ENCODE data around the gene ADARB2.
"Not testable (repeated sequence)": the region's sequence is repeated elsewhere in the genome, so short reads cannot be mapped to it uniquely, and the experiment has no call there.

The ADARB2 gene

DNA sequence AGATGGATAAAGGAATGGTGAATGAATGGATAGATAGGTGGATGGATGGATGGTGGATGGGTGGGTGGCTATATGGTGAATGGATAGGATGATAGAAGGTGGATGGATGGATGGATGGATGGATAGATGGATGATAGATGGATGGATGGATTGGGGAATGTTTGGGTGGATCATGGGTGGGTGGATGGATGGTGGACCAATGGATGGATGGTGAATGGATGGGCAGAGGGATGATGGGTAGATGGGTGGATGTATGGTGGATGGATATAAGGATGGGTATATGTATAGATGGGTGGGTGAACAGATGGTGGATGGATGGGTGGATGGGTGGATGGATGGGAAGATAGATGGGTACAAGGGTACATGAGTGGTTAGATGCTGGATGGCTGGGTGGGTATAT, 322.4 kb downstream of the ADARB2 start:
- no peak for DNase-seq

DNA sequence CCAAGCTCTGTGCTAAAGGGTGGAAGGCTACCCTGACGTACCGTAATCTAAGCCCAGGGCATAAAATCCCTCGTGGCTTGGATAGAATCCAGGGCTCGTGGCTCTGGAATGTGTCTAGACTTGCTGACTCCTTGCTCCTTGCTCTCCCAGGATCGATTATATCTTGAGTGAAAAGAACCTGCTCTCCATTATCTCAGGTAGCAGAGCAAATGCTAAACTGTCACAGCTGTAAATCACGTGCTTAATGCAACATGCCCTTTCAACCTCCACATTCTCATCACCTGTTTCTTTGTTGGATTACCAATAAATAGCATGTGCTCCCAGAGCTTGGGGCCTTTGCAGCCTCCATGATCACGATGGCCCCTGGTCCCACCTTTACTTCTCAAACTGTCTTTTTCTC, 323.0 kb downstream of the ADARB2 start:
- DNase-seq: not testable (repeated sequence)

DNA sequence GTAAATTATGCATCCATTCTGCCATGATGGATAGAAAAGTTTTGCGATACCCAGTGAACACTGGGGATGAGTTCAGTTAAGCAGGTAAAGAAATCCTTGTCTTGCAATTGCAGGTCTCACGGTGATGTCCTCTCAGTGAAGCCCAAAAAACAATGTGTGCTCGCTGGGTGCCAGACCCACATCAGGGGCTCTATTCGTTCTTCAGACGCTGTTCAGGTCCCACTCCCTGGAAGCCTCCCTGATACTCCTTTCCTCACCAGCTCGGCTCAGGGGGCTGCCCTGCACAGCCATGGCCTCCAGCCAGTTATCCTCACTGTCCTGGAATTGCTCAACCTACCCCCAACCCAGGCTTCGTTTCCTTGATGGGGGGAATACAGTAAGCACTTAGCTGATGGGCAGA, 323.5 kb downstream of the ADARB2 start:
- DNase-seq: no peak

DNA sequence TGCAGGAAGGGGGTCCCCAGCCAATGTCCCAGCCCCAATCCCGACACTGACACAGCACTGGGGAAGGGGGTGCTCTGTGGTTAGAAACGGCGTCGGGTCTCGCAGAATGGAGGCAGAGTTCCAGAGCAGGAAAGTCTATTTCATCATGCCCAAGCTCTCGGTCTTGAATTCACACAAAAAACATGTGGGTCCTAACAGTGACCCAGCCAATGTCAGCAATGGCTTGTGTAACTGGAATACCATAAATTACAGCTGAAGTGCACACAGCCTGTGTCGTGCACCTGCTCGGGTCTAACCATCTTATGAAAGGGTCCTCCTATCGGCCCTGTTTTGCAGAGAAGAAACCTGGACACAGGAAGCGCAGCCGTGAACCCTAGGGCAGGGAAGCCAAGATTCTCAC, 324.1 kb downstream of the ADARB2 start:
- DNase-seq: no peak

DNA sequence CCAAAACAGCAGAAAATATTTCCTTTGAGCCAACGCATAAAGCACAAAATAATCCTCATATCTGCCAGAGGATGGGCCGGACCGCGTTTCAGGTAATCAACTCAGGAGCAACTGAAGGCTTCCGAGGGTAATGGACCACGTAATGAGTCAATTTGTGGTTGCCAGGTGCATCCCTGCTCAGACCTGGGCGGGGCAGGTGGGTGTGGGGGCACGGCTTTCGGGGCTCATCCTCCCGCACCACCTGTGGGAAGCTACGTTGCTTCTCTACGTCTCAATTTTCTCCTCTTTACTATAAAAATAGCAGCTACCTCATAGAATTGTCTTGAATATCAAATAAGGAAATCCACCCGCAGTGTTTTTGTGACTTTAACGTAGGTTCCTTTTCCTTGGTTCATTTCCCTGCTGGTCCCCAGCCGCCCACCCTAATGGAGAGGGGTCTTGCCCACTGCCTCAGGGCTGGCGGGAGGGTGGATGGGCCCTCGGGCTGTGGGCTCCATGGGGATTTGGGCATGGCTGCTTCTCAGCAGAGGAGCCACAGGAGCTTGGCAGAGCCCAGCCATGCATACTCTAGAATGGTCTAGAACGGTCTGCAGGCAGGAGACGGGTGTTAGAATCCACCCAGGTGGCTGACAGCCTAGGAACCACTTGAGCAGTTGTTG, 324.7 kb downstream of the ADARB2 start:
- DNase-seq: no peak

DNA sequence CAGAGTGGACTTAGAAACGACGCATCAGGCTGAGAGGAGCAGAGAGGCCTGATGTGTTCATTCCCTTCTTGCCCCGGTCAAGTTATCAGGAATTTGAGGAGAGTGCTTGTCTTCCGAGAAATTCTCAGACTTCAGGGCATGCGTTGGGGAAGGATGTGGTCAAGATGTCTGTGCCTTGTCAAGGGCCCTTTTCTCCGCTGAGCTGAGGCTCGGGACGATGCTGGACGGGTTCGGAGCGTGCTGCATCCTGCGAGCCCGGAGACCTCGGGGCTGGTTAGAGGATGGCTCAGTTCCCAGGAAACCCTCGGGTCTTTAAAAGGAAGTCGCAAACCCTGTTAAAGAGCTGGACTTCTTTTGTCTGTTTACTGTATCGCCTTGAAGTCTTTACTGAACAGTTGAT, 325.4 kb downstream of the ADARB2 start:
- no peak for DNase-seq

DNA sequence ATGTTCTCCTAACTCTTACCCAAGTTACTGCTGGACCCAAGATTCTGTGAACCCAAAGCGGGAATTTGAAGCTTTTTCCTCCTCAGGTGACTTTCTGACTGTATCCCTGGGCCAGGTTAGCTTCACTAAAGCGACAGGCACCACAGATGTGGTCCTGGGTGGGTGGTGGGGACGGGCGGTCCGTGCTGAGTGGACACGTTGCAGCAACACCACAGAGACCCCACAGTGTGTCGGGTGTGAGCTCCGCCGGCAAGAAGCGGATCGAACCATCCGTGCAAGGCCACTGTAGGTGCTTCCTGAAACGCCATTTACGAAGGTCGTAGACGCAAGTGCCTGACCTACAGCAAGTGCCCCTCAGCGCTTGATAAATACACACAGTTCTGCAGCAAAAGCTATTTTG, 325.9 kb downstream of the ADARB2 start:
- no peak for DNase-seq

DNA sequence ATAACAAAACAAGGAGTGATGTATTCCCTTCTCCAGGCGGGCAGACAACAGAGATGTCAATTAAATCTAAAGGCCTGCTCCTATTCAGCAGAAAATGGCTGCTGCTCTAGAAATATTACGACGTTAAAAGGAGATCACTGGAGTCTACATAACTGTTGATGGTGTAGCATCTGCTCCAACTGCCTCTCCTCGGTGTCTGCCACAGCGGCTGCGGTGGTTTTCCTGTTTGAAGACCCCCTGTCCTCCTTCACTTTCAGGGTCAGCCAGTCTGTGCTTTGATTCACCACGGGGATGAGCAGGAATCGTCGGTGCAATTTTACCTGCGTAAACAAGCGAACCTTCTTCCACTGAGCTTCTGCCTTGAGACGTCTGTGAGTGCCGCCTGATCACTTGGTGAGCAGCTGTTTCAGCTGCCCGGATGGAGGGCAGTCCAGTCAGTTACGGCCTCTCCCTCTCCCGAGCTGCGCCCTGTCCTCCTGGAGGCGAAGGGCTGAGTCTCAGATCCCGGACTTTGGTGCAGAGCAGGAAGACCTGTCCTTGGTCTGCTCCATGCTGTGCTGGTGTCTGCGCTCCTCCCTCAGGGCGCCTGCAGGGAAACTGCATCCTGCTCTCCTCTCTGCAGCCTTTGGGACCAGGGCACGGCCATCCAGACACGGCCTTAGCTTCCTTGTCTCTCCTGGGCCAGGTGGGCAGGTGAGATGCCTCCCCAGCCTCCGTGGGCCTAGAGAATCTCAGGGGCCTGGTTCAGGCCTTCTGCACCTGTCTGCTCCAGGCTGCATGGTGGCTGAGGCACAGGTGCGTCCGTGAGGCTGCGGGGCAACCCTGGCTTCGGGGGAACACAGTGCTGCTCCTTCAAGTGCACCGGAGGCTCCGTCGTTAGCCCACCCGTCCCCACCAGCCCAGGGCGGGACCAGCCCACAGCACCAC, 326.6 kb downstream of the ADARB2 start:
- DNase-seq: no peak

DNA sequence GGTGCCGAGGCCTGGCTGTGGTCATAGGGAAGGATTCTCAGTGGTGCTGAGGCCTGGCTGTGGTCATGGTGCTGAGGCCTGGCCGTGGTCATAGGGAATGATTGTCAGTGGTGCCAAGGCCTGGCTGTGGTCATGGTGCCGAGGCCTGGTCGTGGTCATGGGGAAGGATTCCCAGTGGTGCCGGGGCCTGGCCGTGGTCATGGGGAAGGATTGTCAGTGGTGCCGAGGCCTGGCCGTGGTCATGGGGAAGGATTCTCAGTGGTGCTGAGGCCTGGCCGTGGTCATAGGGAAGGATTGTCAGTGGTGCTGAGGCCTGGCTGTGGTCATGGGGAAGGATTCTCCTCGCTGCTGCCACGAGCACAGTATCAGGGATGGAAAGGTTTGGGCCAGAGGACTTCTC, 327.3 kb downstream of the ADARB2 start:
- DNase-seq: no peak

DNA sequence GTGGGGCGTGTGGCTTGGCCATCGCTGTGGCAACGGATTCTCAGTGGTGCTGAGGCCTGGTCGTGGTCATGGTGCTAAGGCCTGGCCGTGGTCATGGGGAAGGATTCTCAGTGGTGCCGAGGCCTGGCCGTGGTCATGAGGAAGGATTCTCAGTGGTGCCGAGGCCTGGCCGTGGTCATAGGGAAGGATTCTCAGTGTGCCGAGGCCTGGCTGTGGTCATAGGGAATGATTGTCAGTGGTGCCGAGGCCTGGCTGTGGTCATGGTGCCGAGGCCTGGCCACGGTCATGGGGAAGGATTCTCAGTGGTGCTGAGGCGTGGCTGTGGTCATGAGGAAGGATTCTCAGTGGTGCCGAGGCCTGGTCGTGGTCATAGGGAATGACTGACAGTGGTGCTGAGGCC, 327.9 kb downstream of the ADARB2 start:
- no peak for DNase-seq

DNA sequence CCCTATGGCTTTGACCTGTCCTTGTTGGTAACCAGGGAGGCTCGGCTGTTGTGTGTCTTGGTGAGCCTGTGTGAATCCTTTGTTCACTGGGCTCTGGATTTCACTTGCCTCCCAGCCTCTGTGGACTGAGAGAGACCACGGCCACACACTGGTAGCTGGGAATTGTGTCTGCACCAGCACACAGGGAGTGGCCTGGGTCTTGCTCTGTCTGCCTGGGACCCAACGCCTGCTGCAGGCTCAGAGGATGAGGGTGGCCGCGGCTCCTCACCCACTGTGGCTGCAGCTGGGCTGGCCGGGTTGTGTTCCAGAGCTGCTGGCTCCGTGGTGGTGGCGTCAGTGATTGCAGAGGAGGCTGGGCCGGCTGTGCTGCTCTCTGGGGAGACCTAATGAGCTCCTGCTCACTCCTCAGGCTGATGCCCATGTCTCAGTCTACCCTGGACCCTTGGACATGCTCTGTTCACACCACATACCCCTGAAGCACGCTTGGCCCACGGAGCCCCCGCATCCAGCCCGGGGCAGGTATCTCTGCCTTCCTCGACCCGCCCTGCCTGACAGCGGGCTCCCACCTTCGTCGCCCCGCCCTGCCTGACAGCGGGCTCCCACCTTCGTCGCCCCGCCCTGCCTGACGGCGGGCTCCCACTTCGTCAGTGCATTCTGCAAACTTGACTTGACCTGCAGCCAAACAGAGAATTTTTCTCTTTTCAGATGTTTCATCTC, 328.5 kb downstream of the ADARB2 start:
- DNase-seq: no peak

DNA sequence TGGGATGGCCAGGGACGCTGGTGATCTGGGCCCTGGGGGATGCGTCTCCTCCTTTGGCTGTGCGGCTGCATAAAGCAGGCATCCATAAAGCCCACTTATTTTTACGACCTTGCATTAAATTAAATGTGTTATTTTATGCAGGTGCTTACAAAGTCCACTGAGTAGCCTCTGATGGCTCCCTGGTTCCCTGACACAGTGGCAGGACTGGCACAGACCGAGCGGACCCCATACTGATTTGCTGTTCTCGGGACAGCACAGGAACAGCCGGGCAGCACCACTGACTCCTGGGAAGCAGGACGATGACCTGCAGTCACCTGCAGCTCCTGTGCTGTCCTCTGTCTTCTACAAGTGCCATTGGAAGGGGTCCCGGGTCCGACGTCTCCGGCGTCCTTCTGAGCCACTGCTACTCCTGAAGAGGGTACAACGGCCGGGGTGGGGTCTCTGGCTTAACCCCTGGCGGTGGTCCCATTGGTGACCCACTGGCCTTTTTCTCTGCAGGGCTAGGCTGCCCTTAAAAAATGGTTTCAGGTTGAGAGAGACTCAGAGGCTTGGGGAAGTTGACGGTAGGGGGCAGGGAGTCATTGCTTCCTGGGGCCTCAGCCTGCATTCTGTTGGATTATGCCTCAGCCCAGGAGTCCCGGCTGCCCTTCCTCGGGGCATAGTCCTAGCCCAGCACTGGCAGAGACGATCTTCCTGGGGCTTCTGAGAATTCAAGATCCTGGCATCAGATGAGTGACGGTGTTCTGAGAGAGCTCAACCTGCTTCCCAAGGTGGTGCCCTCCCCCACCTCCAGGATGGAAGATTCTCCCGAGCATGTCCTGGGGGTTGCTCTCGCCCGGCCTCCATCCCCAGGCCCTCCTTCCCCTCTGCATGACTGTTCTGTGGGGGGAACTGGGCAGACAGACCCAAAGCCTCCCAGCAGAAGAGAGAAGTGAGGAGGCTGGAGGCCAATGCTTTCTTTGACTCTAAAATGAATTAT, 330.1 kb downstream of the ADARB2 start:
- no peak for DNase-seq

DNA sequence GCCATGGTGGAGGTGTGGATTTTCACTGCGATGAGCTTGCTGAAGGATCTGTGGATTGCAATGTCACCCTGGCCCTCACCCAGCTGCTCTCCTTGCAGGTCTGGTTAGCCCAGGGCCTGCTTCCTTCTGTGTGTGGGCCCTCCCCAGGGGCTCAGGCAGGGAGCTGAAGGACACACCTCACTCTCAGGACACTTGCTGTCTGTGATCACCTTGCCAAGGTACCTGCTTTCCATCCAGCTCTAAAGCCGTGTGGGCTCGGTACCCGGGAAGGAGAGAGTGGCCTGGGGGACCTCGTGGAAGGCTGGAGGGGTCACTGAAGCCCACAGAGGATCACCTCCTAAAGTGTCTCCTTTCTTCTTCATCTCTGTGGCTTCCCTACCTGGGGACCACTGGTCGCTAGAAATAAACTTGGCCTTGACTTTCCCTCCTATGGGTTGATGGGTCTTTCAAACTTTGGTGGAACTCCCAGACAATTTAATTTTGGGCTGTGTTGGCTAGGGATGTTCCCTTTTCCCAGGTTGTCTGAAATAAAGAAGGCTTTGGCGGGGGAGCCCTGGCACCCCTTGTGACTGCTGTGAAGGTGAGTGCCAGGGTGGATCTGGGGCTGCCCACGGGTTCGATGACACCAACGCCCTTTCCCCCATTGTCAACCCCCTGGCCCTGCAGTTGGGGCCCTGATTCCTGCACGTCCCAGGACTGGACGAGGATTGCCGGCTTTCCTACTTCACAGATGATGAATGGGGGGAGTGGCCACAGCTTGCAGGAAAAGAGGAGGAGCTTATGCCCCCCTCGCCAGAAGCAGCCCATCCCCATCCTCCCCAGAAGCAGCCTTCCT, 331.0 kb downstream of the ADARB2 start:
- no peak for DNase-seq

DNA sequence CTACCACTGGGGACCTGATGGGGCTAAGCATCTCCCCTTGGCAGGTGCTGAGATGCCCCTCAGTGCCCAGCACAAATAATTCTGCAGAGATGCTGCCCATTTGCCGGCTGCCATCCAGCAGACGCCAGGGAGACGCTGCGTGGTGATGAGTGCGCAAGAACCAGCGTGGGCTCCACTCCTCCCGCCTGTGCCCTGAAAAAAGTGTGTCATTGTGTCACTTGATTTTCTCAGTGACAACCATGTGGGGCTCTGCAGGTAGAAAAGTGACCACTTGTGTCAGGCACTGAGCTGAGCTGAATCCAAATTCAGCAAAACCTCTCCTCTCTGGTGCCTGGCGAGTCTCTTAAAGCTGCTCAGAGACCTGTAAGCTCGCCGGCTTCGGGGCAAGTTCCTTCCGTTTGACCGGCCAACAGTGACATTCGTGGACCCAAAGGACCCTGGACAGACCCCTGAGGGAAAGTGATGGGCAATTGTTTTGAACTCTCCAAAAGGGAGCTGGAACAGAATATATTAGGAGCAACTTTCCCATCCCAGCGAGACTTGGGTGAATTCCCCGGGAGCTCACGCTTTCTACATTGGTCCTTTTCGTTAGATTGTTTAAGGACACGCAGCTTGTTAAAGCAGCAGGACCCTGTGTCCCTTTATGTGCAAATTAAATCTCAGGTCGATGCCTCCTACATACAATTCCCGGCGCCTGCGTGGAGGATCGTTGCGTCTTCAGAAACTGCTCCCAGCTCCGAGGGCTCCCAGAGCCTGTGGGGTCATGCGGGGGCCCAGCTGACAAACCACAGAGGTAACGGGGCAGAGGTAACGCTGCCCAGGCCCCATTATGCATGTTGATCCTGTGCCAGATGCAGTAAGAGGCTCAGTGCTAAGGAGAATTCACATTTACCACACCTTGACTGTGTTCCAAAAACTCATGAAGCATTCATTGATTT, 332.7 kb downstream of the ADARB2 start:
- no peak for DNase-seq

DNA sequence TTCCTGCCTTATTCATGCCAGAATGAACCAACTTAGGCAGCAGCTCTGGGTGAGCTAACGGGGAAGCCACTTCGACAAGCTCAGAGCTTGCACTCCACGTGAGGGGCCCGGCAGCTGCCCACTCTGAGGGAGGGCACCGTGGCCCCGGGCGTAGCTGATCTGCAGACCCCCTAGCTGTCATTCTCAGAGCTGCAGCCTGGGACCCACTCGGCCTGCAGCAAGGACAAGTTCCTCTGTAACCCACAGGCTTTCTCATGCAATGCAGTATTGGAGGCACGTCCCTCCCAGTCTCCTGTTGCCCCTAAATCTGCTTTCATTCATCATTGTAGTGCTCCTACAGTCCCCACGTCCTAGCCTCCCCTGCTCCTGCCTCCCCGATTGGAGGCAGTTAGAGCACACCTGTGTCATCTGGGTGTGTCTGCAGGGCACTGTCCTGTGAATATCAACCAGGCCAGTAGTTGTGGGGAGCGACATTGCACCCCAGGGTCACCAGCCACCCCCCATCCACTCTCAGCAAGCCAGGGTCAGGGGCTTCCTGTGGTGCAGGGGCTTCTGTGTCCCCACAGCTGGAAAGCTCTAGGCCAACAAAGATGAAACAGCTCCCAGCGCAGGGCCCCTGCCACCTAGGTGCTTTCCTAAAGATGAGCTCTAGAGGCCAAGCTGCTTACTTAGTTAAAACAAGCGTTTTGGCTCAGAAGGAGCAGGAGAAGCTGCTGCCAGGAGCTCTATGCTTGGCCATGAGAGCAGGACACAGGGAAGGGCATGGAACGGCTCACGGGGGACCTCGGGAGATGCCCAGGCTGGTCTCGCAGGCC, 333.6 kb downstream of the ADARB2 start:
- no peak for DNase-seq

DNA sequence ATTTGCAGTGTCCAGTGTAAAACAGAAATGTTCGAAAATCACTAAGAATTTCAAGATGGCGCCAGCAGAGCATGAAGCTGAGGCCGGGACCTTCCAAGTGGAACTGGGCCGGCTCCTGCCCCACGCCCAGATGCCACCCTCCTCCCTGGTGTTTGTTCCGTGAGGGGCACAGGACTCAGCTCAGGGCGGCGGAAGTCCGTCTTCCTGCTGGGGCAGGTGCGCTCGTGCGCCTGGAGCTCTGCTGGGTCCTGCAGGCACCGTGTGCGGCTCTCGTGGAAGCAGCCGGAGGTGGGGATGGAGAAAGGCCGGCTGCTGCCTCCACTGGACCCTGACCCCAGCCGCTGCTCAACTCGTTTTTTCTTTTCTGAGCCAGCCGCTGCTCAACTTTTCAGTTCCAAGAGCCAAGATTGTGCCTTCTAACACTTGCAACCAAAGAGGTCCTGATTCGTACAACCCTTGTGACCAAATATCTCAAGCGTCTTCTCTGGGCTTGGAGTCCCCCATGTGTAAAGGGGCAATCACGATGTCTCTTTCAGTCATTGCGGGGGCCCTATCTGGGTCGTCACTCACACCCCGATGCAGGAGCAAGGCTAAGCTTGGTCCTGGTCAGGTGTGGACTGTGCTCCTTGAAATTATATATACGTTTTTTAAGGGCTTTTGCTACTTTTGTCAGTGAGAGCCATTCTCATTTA, 334.4 kb downstream of the ADARB2 start:
- no peak for DNase-seq

DNA sequence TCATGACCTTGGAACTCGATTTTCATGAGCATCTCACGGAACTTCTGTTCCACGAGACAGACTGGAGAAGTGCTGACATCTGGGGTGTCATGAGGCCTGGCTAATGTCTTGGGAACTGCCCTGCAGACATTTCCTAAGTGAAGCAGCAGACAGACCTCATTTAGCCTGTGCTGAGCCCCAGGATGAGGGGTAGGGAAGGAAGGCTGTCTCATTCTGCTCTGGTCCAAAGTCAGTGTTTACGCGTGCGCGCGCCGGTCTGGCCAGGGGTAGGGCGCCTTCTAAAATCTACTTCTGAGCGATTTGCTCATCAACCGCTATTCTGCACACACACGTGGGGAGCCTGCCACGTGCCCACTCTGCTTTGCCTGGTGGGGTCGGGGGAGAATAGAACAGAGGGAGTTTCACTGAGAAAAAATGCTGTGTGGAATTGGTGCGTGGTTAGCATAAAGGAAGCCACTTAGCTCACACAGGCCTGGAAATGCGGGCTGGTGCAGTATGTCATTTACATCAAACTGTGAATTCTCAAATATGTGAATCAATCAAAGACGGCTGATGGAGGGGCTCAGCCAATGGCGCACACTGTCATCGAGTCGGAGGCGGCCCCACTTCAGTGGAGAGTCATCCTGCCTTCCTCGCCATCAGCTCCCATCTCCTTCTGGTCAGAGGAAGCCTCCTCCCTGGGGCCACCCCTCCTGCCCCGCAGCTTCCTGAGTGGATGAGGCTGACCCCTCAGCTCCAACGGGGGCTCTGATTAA, 335.1 kb downstream of the ADARB2 start:
- DNase-seq: no peak

Data from GF-D8 (cell line).